T-cell (primary cell): ENCODE measurements around the gene AGBL1. TPM values are rescaled to one million over a fixed set of nuclear protein-coding genes. Genes with fewer than 3 reads are reported as not detected.
A peak's percentile ranks its signal among the peaks of the same experiment; 100 is the strongest.

Experiments
- ATAC-seq, 4 experiments: fragments of 200-7000 bp in 3 of 4; fragments of 150-1000 bp in 1 of 4; cut with Tn5 transposase; replicated peaks in 1 of 4; 1 replicate in 3 of 4; 2 replicates in 1 of 4; pipeline ENCODE4 v1.10.0; 2021; ENCODE audit warnings: moderate library complexity in 3 of 4, mild to moderate bottlenecking in 2 of 4, moderate number of reproducible peaks in 1 of 4
- CTCF ChIA-PET, 2 donors: fragments of 300-600 bp; sonication (Branson Sonifier 250); formaldehyde crosslinking; loops; one replicate each; lab custom pipeline; 2022; ENCODE audit warnings: antibody characterized with exemption in 2 of 2; lab: Charles Lee
- POLR2A ChIA-PET, 2 donors: fragments of 300-600 bp; sonication (Branson Sonifier 250); formaldehyde crosslinking; loops; one replicate each; lab custom pipeline; 2022; ENCODE audit warnings: antibody characterized with exemption in 2 of 2; lab: Charles Lee
- DNase-seq, 35 experiments: peaks; one replicate each; pipeline versions ENCODE4 v3.0.0 to v3.0.0-alpha.2; 2013 to 2023
- H3K27ac ChIP-seq: one replicate; pipeline ENCODE4 v1.5.1; 2013; ENCODE audit warnings: low read length
- H3K27me3 ChIP-seq, 2 experiments: replicated peaks in 1 of 2; 1 replicate in 1 of 2; 2 replicates in 1 of 2; pipeline versions ENCODE4 v1.6.1 to v1.7.0; 2013; ENCODE audit warnings: low read length in 1 of 2, mixed read lengths in 1 of 2; ENCODE audit not compliant: control insufficient read depth in 2 of 2, insufficient read depth in 2 of 2; ENCODE audit errors: extremely low read depth in 1 of 2
- H3K36me3 ChIP-seq, 2 donors: 1 replicate in 1 of 2; 2 replicates in 1 of 2; pipeline versions ENCODE4 v1.6.1 to v1.7.0; 2013; ENCODE audit warnings: low read length in 1 of 2; ENCODE audit not compliant: control insufficient read depth in 2 of 2, insufficient read depth in 1 of 2; ENCODE audit errors: extremely low read depth in 1 of 2
- H3K4me1 ChIP-seq, 2 experiments: 1 replicate in 1 of 2; 2 replicates in 1 of 2; pipeline versions ENCODE4 v1.6.1 to v1.7.0; 2013; ENCODE audit warnings: low read length in 2 of 2, mixed read lengths in 1 of 2; ENCODE audit not compliant: insufficient read depth in 2 of 2, control insufficient read depth in 1 of 2; ENCODE audit errors: extremely low read depth in 1 of 2
- H3K4me3 ChIP-seq, 2 donors: 1 replicate in 1 of 2; 2 replicates in 1 of 2; pipeline versions ENCODE4 v1.5.1 to v1.7.0; 2013; ENCODE audit warnings: mild to moderate bottlenecking in 2 of 2, low read length in 1 of 2, moderate library complexity in 1 of 2; ENCODE audit not compliant: control insufficient read depth in 1 of 2; ENCODE audit errors: extremely low read depth in 1 of 2
- H3K9me3 ChIP-seq: 2 replicates; pipeline ENCODE4 v1.7.0; 2013
- H3K27ac Mint-ChIP-seq, 2 donors: one replicate each; pipeline ENCODE4 v1.8.0; 2020 to 2021; ENCODE audit warnings: mild to moderate bottlenecking in 2 of 2, mixed read lengths in 2 of 2
- H3K27me3 Mint-ChIP-seq, 2 donors: one replicate each; pipeline ENCODE4 v1.8.0; 2021 to 2022; ENCODE audit warnings: mixed read lengths in 2 of 2
- H3K36me3 Mint-ChIP-seq: one replicate; pipeline ENCODE4 v1.8.0; 2021; ENCODE audit warnings: mixed read lengths
- H3K4me1 Mint-ChIP-seq, 3 donors: one replicate each; pipeline ENCODE4 v1.8.0; 2020 to 2022; ENCODE audit warnings: mixed read lengths in 3 of 3, mild to moderate bottlenecking in 1 of 3
- H3K4me3 Mint-ChIP-seq, 3 donors: one replicate each; pipeline ENCODE4 v1.8.0; 2020 to 2022; ENCODE audit warnings: mild to moderate bottlenecking in 3 of 3, mixed read lengths in 3 of 3, moderate library complexity in 3 of 3
- H3K9me3 Mint-ChIP-seq, 3 donors: one replicate each; pipeline ENCODE4 v1.8.0; 2020 to 2022; ENCODE audit warnings: mixed read lengths in 3 of 3
- WGBS: methylation state at CpG from one replicate; pipeline ENCODE4 v1.1.5; 2013; ENCODE audit warnings: missing lambda C conversion rate; ENCODE audit not compliant: insufficient coverage; 5-methylcytosine and 5-hydroxymethylcytosine counted together
- total RNA-seq, 35 experiments: library from RNA in 6 of 35; stranded (reverse) in 6 of 35; fragments of 120-200 nt in 1 of 35; gene quantifications; one replicate each; pipeline versions ENCODE4 v1.2.1 to v1.2.4 and lab custom pipeline; 2013 to 2026

The AGBL1 gene
- total RNA-seq, 5 donors from 2014 or later (not counting 1 experiment from before 2014, with no cell fraction given): not detected

GRCh38 chr15:86725628-86726027 lies 646.0 kb downstream of the AGBL1 start:
- CTCF ChIA-PET: no interaction called here
- DNase-seq (no peak), ATAC-seq (no peak)
- no peak overlapping the region for H3K4me3 ChIP-seq
- H3K4me1 Mint-ChIP-seq: peaks cover 0 to 3% (median 3%) of the 10 kb centered on the region in 3 donors
- no peaks in the 10 kb centered on the region for H3K9me3 ChIP-seq
- POLR2A ChIA-PET: no interaction called here
- no peaks in the 10 kb centered on the region for H3K4me1 ChIP-seq
- no peaks in the 10 kb centered on the region for H3K9me3 Mint-ChIP-seq
- H3K27ac ChIP-seq: no peak overlapping the region
- H3K27ac Mint-ChIP-seq: no peak overlapping the region
- H3K27me3 Mint-ChIP-seq: no peaks in the 10 kb centered on the region
- no peaks in the 10 kb centered on the region for H3K27me3 ChIP-seq
- no peak overlapping the region for H3K4me3 Mint-ChIP-seq
- H3K36me3 ChIP-seq: no peaks in the 10 kb centered on the region
- no peaks in the 10 kb centered on the region for H3K36me3 Mint-ChIP-seq

GRCh38 chr15:86735247-86736040 lies 655.8 kb downstream of the AGBL1 start:
- H3K4me1 Mint-ChIP-seq: peaks cover 0 to 3% (median 2%) of the 10 kb centered on the region in 3 donors
- H3K36me3 ChIP-seq: no peaks in the 10 kb centered on the region
- H3K27ac ChIP-seq: no peak overlapping the region
- POLR2A ChIA-PET: no interaction called here
- no peaks in the 10 kb centered on the region for H3K36me3 Mint-ChIP-seq
- no peaks in the 10 kb centered on the region for H3K9me3 ChIP-seq
- no peaks in the 10 kb centered on the region for H3K27me3 ChIP-seq
- H3K27ac Mint-ChIP-seq: no peak overlapping the region
- H3K9me3 Mint-ChIP-seq: peaks cover 0 to 3% (median 0%) of the 10 kb centered on the region in 3 donors
- DNase-seq: no peak
- 60% methylated on average over 2 of the region's 5 CpGs for WGBS
- H3K4me3 Mint-ChIP-seq: no peak overlapping the region
- no peaks in the 10 kb centered on the region for H3K4me1 ChIP-seq
- no peak for ATAC-seq
- CTCF ChIA-PET: no interaction called here
- no peak overlapping the region for H3K4me3 ChIP-seq
- no peaks in the 10 kb centered on the region for H3K27me3 Mint-ChIP-seq

DNA sequence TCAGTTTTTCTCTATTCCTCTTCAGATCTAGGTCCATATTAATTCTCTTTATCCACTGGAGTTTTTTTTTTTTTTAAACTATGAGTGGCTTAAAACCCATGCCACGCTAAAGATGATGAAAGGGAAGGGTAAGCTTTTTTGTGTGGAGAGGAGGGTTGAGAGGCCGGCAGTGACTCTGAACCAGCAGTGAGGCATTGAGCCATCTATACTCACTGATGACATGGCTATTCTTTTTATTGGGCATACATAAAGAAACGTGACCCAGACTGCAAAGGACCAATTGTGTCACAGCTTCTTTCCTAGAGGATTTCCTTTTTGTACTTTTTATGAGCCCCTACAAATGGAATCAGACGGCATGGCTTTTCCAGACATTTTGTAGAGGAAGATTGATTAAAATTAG lies 662.2 kb downstream of the AGBL1 start:
- no peaks in the 10 kb centered on the region for H3K9me3 ChIP-seq
- ATAC-seq (no peak), DNase-seq (no peak)
- Mint-ChIP-seq H3K27me3 (no peaks in the 10 kb centered on the region), H3K4me1 (peaks cover 0 to 6% (median 2%) of the 10 kb centered on the region in 3 donors), H3K36me3 (no peaks in the 10 kb centered on the region), H3K4me3 (no peak overlapping the region), H3K9me3 (peaks cover 0 to 3% (median 0%) of the 10 kb centered on the region in 3 donors), H3K27ac (no peak overlapping the region)
- H3K27me3 ChIP-seq: no peaks in the 10 kb centered on the region
- no peaks in the 10 kb centered on the region for H3K4me1 ChIP-seq
- no CpG with 5 or more reads among the region's 4 CpGs for WGBS
- no peaks in the 10 kb centered on the region for H3K36me3 ChIP-seq
- POLR2A ChIA-PET: no interaction called here
- CTCF ChIA-PET: interaction anchor here in 1 of 2 donors (0.7 to 3.7 kb wide), 2 partner anchors 8 to 510 kb away, joined by 3 to 25 read pairs; no protein-coding TSS in a partner anchor
- H3K27ac ChIP-seq: no peak overlapping the region
- no peak overlapping the region for H3K4me3 ChIP-seq

GRCh38 chr15:86743283-86743903 lies 663.7 kb downstream of the AGBL1 start:
- Histone ChIP-seq H3K4me3 (no peak overlapping the region), H3K27ac (no peak overlapping the region), H3K36me3 (no peaks in the 10 kb centered on the region), H3K4me1 (no peaks in the 10 kb centered on the region), H3K9me3 (no peaks in the 10 kb centered on the region), H3K27me3 (no peaks in the 10 kb centered on the region)
- ChIA-PET POLR2A (no interaction called here), CTCF (interaction anchor here (0.6 to 3.7 kb wide), 9 partner anchors 11 to 890 kb away, joined by 3 to 25 read pairs (median 3); no protein-coding TSS in a partner anchor)
- Mint-ChIP-seq H3K36me3 (no peaks in the 10 kb centered on the region), H3K4me3 (no peak overlapping the region), H3K27ac (no peak overlapping the region), H3K9me3 (peaks cover 0 to 2% (median 0%) of the 10 kb centered on the region in 3 donors), H3K27me3 (no peaks in the 10 kb centered on the region), H3K4me1 (peaks cover 0 to 3% (median 0%) of the 10 kb centered on the region in 3 donors)
- DNase-seq (peak in 33 of 35 experiments; percentile 10 to 70 (median 40)), ATAC-seq (peak in 1 of 4 experiments; percentile 51)
- WGBS: no CpG with 5 or more reads among the region's 6 CpGs

- Histone ChIP-seq H3K4me3 (no peak overlapping the region), H3K27ac (no peak overlapping the region), H3K4me1 (no peaks in the 10 kb centered on the region), H3K27me3 (no peaks in the 10 kb centered on the region), H3K36me3 (no peaks in the 10 kb centered on the region), H3K9me3 (no peaks in the 10 kb centered on the region)
- Mint-ChIP-seq H3K4me1 (peaks cover 0 to 3% (median 0%) of the 10 kb centered on the region in 3 donors), H3K27ac (no peak overlapping the region), H3K36me3 (no peaks in the 10 kb centered on the region), H3K9me3 (no peaks in the 10 kb centered on the region), H3K27me3 (no peaks in the 10 kb centered on the region), H3K4me3 (no peak overlapping the region)
- no CpG with 5 or more reads among the region's 7 CpGs for WGBS
- DNase-seq: no peak
- no peak for ATAC-seq
- ChIA-PET POLR2A (no interaction called here), CTCF (interaction anchor here (0.6 to 3.7 kb wide), 3 partner anchors 120 to 891 kb away, joined by 9 to 25 read pairs (median 25); no protein-coding TSS in a partner anchor)
Measured at GRCh38 chr15:86744198-86744780, 664.6 kb downstream of the AGBL1 start.

GRCh38 chr15:86751116-86751515 lies 671.4 kb downstream of the AGBL1 start:
- no peak overlapping the region for H3K27ac ChIP-seq
- H3K9me3 ChIP-seq: no peaks in the 10 kb centered on the region
- H3K4me3 Mint-ChIP-seq: no peak overlapping the region
- WGBS: no CpG with 5 or more reads among the region's 1 CpG
- H3K27me3 ChIP-seq: no peaks in the 10 kb centered on the region
- H3K4me3 ChIP-seq: no peak overlapping the region
- no peak for ATAC-seq
- no peaks in the 10 kb centered on the region for H3K36me3 Mint-ChIP-seq
- no peaks in the 10 kb centered on the region for H3K9me3 Mint-ChIP-seq
- H3K27ac Mint-ChIP-seq: no peak overlapping the region
- no peaks in the 10 kb centered on the region for H3K4me1 Mint-ChIP-seq
- no peaks in the 10 kb centered on the region for H3K36me3 ChIP-seq
- DNase-seq: no peak
- no peaks in the 10 kb centered on the region for H3K4me1 ChIP-seq
- H3K27me3 Mint-ChIP-seq: peaks cover under 1 to 4% of the 10 kb centered on the region in 2 donors
- ChIA-PET POLR2A (no interaction called here), CTCF (no interaction called here)
